B cell (primary cell): ENCODE measurements around the gene FAM43A.

Experiments used
- CTCF ChIP-seq: fragments of 200-600 bp; IDR thresholded peaks from one replicate; pipeline ENCODE4 v1.8.0; 2022; ENCODE audit warnings: antibody characterized with exemption, mild to moderate bottlenecking
- EZH2 ChIP-seq: IDR thresholded peaks from 2 replicates; pipeline ENCODE4 v1.6.1; 2012; ENCODE audit warnings: borderline replicate concordance, low read depth, mild to moderate bottlenecking, moderate library complexity, low read length; ENCODE audit not compliant: insufficient read depth, poor library complexity, severe bottlenecking

GRCh38 chr3:194661374-194661773 lies 24.3 kb upstream of the FAM43A start:
- no peak for TF ChIP-seq CTCF
- no peak for TF ChIP-seq EZH2
